HepG2 (cell line): ENCODE measurements around the gene IL36B. TPM values are rescaled to one million over a fixed set of nuclear protein-coding genes. Genes with fewer than 3 reads are reported as not detected.

Experiments used
- ATAC-seq: fragments of 200-7000 bp; cut with Tn5 transposase; 3 replicates; pipeline ENCODE4 v1.9.1; 2020; ENCODE audit warnings: mild to moderate bottlenecking, moderate library complexity
- BruUV-seq: library from RNA; stranded (reverse); fragments of 400-500 nt; replicated peaks from 2 replicates; lab custom pipeline; 2021; lab: Mats Ljungman, UMichigan
- CTCF ChIA-PET: fragments of 300-600 bp; formaldehyde crosslinking; extraction: SDS; loops from one replicate; lab custom pipeline; 2021; ENCODE audit warnings: low total read pairs, inconsistent platforms, low intra/inter-chr PET ratio; lab: Yijun Ruan, JAX
- POLR2A ChIA-PET: fragments of 350-600 bp; sonication (Branson Sonifier 250); formaldehyde crosslinking; loops from one replicate; lab custom pipeline; 2020; ENCODE audit warnings: antibody characterized with exemption, inconsistent platforms; lab: Yijun Ruan, JAX
- DNase-seq: peaks from one replicate; pipeline ENCODE4 v3.0.0-alpha.2; 2015; ENCODE audit warnings: low spot score
- FAIRE-seq: peaks from 3 replicates; lab custom pipeline; 2011; peaks lifted over from hg19 to GRCh38; lab: Jason Lieb, UNC
- H2AFZ ChIP-seq: one replicate; pipeline ENCODE4 v1.6.1; 2011; ENCODE audit warnings: low read length, inconsistent platforms
- H3K27ac ChIP-seq: fragments of 300-600 bp; 3 replicates; pipeline ENCODE4 v1.8.0; 2011; ENCODE audit warnings: mixed run types, mild to moderate bottlenecking, mixed read lengths, low read length, inconsistent platforms; ENCODE audit not compliant: insufficient read depth; ENCODE audit errors: extremely low read length
- H3K27me3 ChIP-seq, 2 experiments: fragments of 200-600 bp in 1 of 2; 2 replicates in 1 of 2; 3 replicates in 1 of 2; pipeline versions ENCODE4 v1.6.0 to v1.8.0; 2011; ENCODE audit warnings: low read length in 2 of 2, mild to moderate bottlenecking in 2 of 2, moderate library complexity in 2 of 2, inconsistent platforms in 1 of 2; ENCODE audit not compliant: insufficient read depth in 2 of 2, control insufficient read depth in 1 of 2
- H3K36me3 ChIP-seq, 2 experiments: fragments of 200-600 bp in 1 of 2; replicated peaks in 1 of 2; 2 replicates in 1 of 2; 3 replicates in 1 of 2; pipeline versions ENCODE4 v1.5.1 to v1.8.0; 2011; ENCODE audit warnings: low read length in 2 of 2, inconsistent platforms in 1 of 2; ENCODE audit not compliant: insufficient read depth in 2 of 2, control insufficient read depth in 1 of 2
- H3K4me1 ChIP-seq: 2 replicates; pipeline ENCODE4 v1.5.1; 2012; ENCODE audit warnings: low read length, inconsistent platforms; ENCODE audit not compliant: insufficient read depth
- H3K4me2 ChIP-seq: 2 replicates; pipeline ENCODE4 v1.6.0; 2011; ENCODE audit warnings: low read depth, low read length, inconsistent platforms
- H3K4me3 ChIP-seq, 3 experiments: fragments of 200-600 bp in 1 of 3; sonication (generic), shearing (Covaris generic) in 1 of 3; replicated peaks in 1 of 3; 2 replicates each; pipeline ENCODE4 v1.5.1; 2011 to 2016; ENCODE audit warnings: low read length in 3 of 3, inconsistent platforms in 2 of 3, low read depth in 2 of 3, mild to moderate bottlenecking in 2 of 3, control low read depth in 1 of 3, mixed read lengths in 1 of 3; ENCODE audit not compliant: insufficient read depth in 1 of 3
- H3K79me2 ChIP-seq: one replicate; pipeline ENCODE4 v1.6.1; 2011; ENCODE audit warnings: low read length, inconsistent platforms; ENCODE audit not compliant: insufficient read depth
- H3K9ac ChIP-seq: 2 replicates; pipeline ENCODE4 v1.6.0; 2011; ENCODE audit warnings: mild to moderate bottlenecking, low read depth, low read length, inconsistent platforms; ENCODE audit not compliant: insufficient read depth
- H3K9me3 ChIP-seq: 2 replicates; pipeline ENCODE4 v1.5.1; 2012; ENCODE audit warnings: mild to moderate bottlenecking, low read length
- H4K20me1 ChIP-seq: 2 replicates; pipeline ENCODE4 v1.6.0; 2011; ENCODE audit warnings: inconsistent platforms, mild to moderate bottlenecking, low read length, moderate library complexity; ENCODE audit not compliant: insufficient read depth
- ATF2 ChIP-seq: sonication (generic); formaldehyde crosslinking; IDR thresholded peaks from 2 replicates; pipeline ENCODE4 v1.4.0; 2020; ENCODE audit warnings: missing genetic modification reagents
- CCAR2 ChIP-seq: fragments of 200-400 bp; formaldehyde crosslinking; optimal IDR thresholded peaks from 2 replicates; pipeline ENCODE3; 2018; ENCODE audit warnings: low read depth, mild to moderate bottlenecking, low read length, moderate library complexity
- CENPX ChIP-seq: sonication (generic); formaldehyde crosslinking; IDR thresholded peaks from 2 replicates; pipeline ENCODE4 v1.9.0; 2021; ENCODE audit warnings: mild to moderate bottlenecking, missing genetic modification reagents, moderate library complexity
- KDM5A ChIP-seq: fragments of 200-600 bp; sonication (generic); IDR thresholded peaks from 2 replicates; pipeline ENCODE4 v1.7.0; 2018; ENCODE audit warnings: antibody characterized with exemption, mild to moderate bottlenecking, low read length, borderline replicate concordance
- PHF20 ChIP-seq: sonication (generic); formaldehyde crosslinking; IDR thresholded peaks from 2 replicates; pipeline ENCODE4 v1.5.0; 2020; ENCODE audit warnings: mild to moderate bottlenecking, missing genetic modification reagents
- RARG ChIP-seq: sonication (generic); formaldehyde crosslinking; IDR thresholded peaks from 2 replicates; pipeline ENCODE4 v1.4.0; 2020; ENCODE audit warnings: low read depth, mild to moderate bottlenecking, missing genetic modification reagents
- SKI ChIP-seq: fragments of 450-650 bp; IDR thresholded peaks from one replicate; pipeline ENCODE4 v1.6.1; 2018; ENCODE audit warnings: mild to moderate bottlenecking; ENCODE audit not compliant: partially characterized antibody
- THAP11 ChIP-seq: IDR thresholded peaks from 2 replicates; pipeline ENCODE4 v1.6.1; 2016; ENCODE audit warnings: missing biosample characterization, missing genetic modification reagents
- ZNF709 ChIP-seq: sonication (generic); formaldehyde crosslinking; IDR thresholded peaks from 2 replicates; pipeline ENCODE4 v1.5.0; 2020; ENCODE audit warnings: mild to moderate bottlenecking, missing genetic modification reagents
- WGBS: methylation state at CpG from one replicate; pipeline ENCODE4 v1.1.6; 2017; ENCODE audit warnings: low lambda C conversion rate; 5-methylcytosine and 5-hydroxymethylcytosine counted together
- in situ Hi-C: cut with HindIII; loops from 2 replicates; pipeline ENCODE4 v1.10.0; 2017; ENCODE audit warnings: low pct_unique_long_range_greater_than_20kb; ENCODE audit not compliant: extremely low pct_ligation_motif_present
- intact Hi-C: fragments of 100-400 bp; cut with micrococcal nuclease; formaldehyde crosslinking; loops from one replicate; pipeline ENCODE4 v1.10.0; 2022; ENCODE audit not compliant: unreplicated experiment
- polyA plus RNA-seq, 8 experiments: library from polyadenylated mRNA; depleted of rRNA in 3 of 8; stranded (reverse) in 7 of 8; unstranded in 1 of 8; fragments of >200 nt; fragmentation: Illumina TruSeq in 4 of 8; extraction: Trizol in 4 of 8; gene quantifications; 2 replicates each; pipeline versions ENCODE4 v1.2.1 to v1.2.3, GENCODE V29; 2011 to 2016; ENCODE audit warnings: low read depth in 4 of 8, missing spikeins in 1 of 8, mixed read lengths in 1 of 8; ENCODE audit not compliant: insufficient read depth in 1 of 8
- total RNA-seq, 5 experiments: library from RNA; depleted of rRNA; stranded (reverse); fragments of >200 nt; fragmentation: Illumina TruSeq; extraction: Trizol; gene quantifications; 2 replicates each; pipeline ENCODE4 v1.2.3, GENCODE V29; 2016; ENCODE audit warnings: low read depth in 1 of 5
- TF ChIP-seq, protein P1 (sequence below): sonication (generic); formaldehyde crosslinking; IDR thresholded peaks from 2 replicates; pipeline ENCODE4 v1.5.1; 2020; ENCODE audit warnings: missing genetic modification reagents, mild to moderate bottlenecking, borderline replicate concordance
- TF ChIP-seq, protein P2 (sequence below): sonication (generic); formaldehyde crosslinking; IDR thresholded peaks from 2 replicates; pipeline ENCODE4 v1.8.0; 2022; ENCODE audit warnings: mild to moderate bottlenecking, missing genetic modification reagents, borderline replicate concordance
- TF ChIP-seq, protein P3 (sequence below): sonication (generic); formaldehyde crosslinking; IDR thresholded peaks from 2 replicates; pipeline ENCODE4 v1.8.0; 2022; ENCODE audit warnings: missing genetic modification reagents, mild to moderate bottlenecking, inconsistent platforms, borderline replicate concordance

IL36B gene
- total and polyA plus RNA-seq, 2 of the 13 experiments (the other 11 are each of a cell fraction or from before 2014, with no cell fraction given) = not detected

DNA sequence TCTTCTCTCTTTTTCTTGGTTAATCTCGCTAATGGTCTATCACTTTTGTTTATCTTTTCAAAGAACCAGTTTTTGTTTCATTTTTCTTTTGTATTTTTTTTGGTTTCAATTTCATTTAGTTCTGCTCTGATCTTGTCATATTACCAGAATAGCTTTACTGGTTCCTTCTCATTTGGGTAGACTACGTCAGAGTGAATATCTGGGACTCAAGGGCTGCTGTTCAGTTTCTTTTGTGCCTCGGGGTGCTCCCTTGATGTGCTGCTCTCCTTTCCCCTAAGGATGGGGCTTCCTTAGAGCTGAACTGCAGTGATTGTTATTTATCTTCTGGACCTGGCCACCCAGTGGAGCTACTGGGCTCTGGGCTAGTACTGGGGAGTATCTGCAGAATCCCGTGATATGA is 45.4 kb upstream of the IL36B start:
- no peak for TF ChIP-seq SKI
- TF ChIP-seq, protein P1, sequence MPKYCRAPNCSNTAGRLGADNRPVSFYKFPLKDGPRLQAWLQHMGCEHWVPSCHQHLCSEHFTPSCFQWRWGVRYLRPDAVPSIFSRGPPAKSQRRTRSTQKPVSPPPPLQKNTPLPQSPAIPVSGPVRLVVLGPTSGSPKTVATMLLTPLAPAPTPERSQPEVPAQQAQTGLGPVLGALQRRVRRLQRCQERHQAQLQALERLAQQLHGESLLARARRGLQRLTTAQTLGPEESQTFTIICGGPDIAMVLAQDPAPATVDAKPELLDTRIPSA (CRISPR knock-in tag) = no peak
- TF ChIP-seq RARG (CRISPR knock-in tag) = no peak
- TF ChIP-seq KDM5A = no peak
- TF ChIP-seq THAP11 (CRISPR knock-in tag) = no peak
- TF ChIP-seq, protein P2, sequence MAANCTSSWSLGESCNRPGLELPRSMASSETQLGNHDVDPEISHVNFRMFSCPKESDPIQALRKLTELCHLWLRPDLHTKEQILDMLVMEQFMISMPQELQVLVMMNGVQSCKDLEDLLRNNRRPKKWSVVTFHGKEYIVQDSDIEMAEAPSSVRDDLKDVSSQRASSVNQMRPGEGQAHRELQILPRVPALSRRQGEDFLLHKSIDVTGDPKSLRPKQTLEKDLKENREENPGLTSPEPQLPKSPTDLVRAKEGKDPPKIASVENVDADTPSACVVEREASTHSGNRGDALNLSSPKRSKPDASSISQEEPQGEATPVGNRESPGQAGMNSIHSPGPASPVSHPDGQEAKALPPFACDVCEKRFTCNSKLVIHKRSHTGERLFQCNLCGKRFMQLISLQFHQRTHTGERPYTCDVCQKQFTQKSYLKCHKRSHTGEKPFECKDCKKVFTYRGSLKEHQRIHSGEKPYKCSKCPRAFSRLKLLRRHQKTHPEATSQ (CRISPR knock-in tag) = no peak
- no peak for TF ChIP-seq CENPX
- TF ChIP-seq ATF2 (CRISPR knock-in tag) = no peak
- TF ChIP-seq, protein P3, sequence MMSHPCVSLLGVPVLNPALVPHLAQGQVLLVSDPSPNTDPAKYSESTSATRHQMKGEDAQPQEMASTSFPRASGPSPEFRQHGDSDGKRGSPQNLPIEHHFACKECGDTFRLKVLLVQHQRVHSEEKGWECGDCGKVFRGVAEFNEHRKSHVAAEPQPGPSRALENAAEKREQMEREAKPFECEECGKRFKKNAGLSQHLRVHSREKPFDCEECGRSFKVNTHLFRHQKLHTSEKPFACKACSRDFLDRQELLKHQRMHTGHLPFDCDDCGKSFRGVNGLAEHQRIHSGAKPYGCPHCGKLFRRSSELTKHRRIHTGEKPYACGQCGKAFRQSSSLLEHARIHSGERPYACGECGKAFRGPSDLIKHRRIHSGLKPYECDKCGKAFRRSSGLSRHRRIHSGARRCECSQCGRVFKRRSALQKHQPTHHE (CRISPR knock-in tag) = no peak
- TF ChIP-seq CCAR2 = no peak
- no peak for TF ChIP-seq PHF20
- TF ChIP-seq ZNF709 (CRISPR knock-in tag) = no peak
- BruUV-seq = no TSS peak
- DNase-seq (no peak), ATAC-seq (no peak), FAIRE-seq (no peak)
- no peaks in the 10 kb centered on the region for H3K4me1 ChIP-seq
- H3K4me2 ChIP-seq = no peak overlapping the region
- ChIA-PET CTCF (no interaction called here), POLR2A (interaction anchor here (1.1 kb wide), 1 partner anchor 29 kb away, joined by 4 read pairs; the partner anchor contains the start of gene IL1RN)
- H3K9ac ChIP-seq = no peak overlapping the region
- intact Hi-C loops (no loop called here), in situ Hi-C loops (no loop called here)
- H3K27me3 ChIP-seq = peaks cover 0 to 16% of the 10 kb centered on the region in 2 experiments; a peak in 3 of 5 replicates
- 38% methylated on average over 4 of the region's 4 CpGs for WGBS
- H3K27ac ChIP-seq = no peak overlapping the region
- no peaks in the 10 kb centered on the region for H3K36me3 ChIP-seq
- H3K79me2 ChIP-seq = no peaks in the 10 kb centered on the region
- H2AFZ ChIP-seq = no peak overlapping the region
- H3K9me3 ChIP-seq = no peaks in the 10 kb centered on the region
- H4K20me1 ChIP-seq = no peaks in the 10 kb centered on the region
- H3K4me3 ChIP-seq = no peak overlapping the region
